BE2C (cell line): ENCODE results near the gene SUGT1.
"Not testable (repeated sequence)": the region's sequence is repeated elsewhere in the genome, so short reads cannot be mapped to it uniquely, and the experiment has no call there.

Experiments
- DNase-seq: peaks from one replicate; pipeline ENCODE4 v3.0.0-alpha.2; 2020
- H3K27me3 ChIP-seq: fragments of 250-450 bp; sonication (Bioruptor Pico); 2 replicates; pipeline ENCODE4 v1.5.1; 2020; ENCODE audit warnings: mild to moderate bottlenecking
- H3K36me3 ChIP-seq: fragments of 250-450 bp; sonication (Bioruptor Pico); 2 replicates; pipeline ENCODE4 v1.5.1; 2020; ENCODE audit warnings: mild to moderate bottlenecking
- H3K4me1 ChIP-seq: fragments of 250-450 bp; sonication (Bioruptor Pico); 2 replicates; pipeline ENCODE4 v1.5.1; 2020
- H3K4me3 ChIP-seq: 2 replicates; pipeline ENCODE4 v1.5.1; 2011; ENCODE audit warnings: low read depth, low read length
- H3K9me3 ChIP-seq: fragments of 250-450 bp; sonication (Bioruptor Pico); 2 replicates; pipeline ENCODE4 v1.5.1; 2020
- TF ChIP-seq, protein P1 (sequence below): IDR thresholded peaks from 2 replicates; pipeline ENCODE4 v1.5.1; 2012; ENCODE audit warnings: mild to moderate bottlenecking, low read depth, low read length

SUGT1 gene

DNA sequence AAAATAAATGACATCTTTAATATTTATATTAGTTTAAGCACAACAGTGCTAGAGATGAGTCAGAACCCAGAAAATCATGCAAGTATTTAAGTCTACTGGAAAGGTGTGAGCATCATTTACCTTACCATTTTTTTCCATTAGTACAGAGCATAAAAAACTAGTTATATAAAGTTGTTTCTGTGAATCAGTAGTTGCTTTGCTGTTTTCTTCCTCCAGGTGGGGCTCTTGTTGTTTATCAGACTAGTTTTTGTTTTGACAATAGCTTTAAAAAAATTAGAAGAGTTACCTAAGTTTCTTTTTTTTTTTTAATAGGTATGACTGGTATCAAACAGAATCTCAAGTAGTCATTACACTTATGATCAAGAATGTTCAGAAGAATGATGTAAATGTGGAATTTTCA is 12.7 kb downstream of the SUGT1 start:
- peak; percentile 27 for DNase-seq
- H3K27me3 ChIP-seq, result no peaks in the 10 kb centered on the region
- TF ChIP-seq, protein P1, sequence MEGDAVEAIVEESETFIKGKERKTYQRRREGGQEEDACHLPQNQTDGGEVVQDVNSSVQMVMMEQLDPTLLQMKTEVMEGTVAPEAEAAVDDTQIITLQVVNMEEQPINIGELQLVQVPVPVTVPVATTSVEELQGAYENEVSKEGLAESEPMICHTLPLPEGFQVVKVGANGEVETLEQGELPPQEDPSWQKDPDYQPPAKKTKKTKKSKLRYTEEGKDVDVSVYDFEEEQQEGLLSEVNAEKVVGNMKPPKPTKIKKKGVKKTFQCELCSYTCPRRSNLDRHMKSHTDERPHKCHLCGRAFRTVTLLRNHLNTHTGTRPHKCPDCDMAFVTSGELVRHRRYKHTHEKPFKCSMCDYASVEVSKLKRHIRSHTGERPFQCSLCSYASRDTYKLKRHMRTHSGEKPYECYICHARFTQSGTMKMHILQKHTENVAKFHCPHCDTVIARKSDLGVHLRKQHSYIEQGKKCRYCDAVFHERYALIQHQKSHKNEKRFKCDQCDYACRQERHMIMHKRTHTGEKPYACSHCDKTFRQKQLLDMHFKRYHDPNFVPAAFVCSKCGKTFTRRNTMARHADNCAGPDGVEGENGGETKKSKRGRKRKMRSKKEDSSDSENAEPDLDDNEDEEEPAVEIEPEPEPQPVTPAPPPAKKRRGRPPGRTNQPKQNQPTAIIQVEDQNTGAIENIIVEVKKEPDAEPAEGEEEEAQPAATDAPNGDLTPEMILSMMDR, result peak; percentile 61
- peaks cover 80% of the 10 kb centered on the region for H3K36me3 ChIP-seq
- no peaks in the 10 kb centered on the region for H3K9me3 ChIP-seq
- no peaks in the 10 kb centered on the region for H3K4me1 ChIP-seq
- H3K4me3 ChIP-seq, result no peak overlapping the region

DNA sequence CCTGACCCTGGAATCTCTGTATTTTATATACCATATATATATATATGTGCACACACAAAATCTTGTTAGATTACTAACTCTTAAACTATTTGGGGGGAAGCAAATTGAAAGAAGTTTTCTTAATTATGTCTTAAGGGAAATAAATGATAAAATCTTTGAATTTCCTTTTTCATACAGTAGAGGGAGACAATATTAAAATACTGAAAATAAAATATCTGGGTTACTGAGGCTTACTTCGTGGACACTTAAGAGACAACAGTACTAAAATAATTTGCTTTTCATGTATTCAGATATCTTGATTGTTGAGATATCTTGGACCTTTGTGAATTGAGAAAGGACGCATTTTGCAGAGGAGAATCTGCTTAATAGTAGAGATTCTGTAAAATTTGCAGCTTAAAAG is 17.0 kb downstream of the SUGT1 start:
- DNase-seq, result no peak
- Histone ChIP-seq H3K4me1 (no peaks in the 10 kb centered on the region; the same call in 1 of the 2 replicates), H3K9me3 (no peaks in the 10 kb centered on the region), H3K4me3 (no peak overlapping the region), H3K27me3 (no peaks in the 10 kb centered on the region), H3K36me3 (peaks cover 54% of the 10 kb centered on the region)
- TF ChIP-seq, protein P1, result no peak; the same call in 1 of the 2 replicates

DNA sequence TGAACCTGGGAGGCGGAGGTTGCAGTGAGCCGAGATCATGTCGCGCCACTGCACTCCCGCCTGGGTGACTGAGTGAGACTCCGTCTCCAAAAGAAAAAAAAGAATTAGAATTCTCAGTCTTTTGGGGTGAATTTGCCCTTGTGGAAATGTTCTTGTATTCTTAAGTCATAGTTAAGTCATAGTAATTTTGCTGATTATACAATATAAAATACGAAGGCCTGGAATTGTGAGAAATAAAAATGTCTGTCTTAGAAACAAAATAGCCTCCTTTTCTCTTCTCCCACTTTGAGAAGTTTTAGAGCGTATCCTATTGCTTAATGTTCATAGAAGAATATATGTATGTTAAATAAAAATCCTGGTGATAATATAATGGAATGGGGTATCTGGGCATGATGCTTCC is 18.1 kb downstream of the SUGT1 start:
- no peak overlapping the region for H3K4me3 ChIP-seq
- H3K9me3 ChIP-seq, result no peaks in the 10 kb centered on the region
- no peaks in the 10 kb centered on the region; the same call in 1 of the 2 replicates for H3K4me1 ChIP-seq
- TF ChIP-seq, protein P1, result no peak
- H3K27me3 ChIP-seq, result no peaks in the 10 kb centered on the region
- peaks cover 51% of the 10 kb centered on the region for H3K36me3 ChIP-seq
- no peak for DNase-seq

DNA sequence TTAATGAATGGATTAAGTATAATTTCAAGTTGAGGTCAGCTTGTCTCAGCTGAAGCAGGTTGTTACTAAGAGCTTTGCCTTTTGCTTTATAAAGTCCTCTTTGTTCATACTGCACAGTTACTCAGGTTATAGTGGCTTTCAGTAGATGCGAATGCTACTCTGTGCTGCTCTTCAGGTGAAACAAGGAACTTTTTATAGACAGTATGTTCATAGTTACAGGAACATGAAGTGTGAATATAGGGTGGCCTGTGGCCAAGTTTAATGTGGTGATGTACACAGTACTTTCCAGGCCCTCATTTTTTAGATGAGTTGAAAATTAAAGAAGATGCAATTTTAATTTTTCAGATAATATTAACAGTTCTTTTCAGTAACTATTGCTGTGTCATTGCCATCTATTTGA is 20.8 kb downstream of the SUGT1 start:
- TF ChIP-seq, protein P1, result no peak
- no peaks in the 10 kb centered on the region for H3K9me3 ChIP-seq
- no peak overlapping the region for H3K4me3 ChIP-seq
- DNase-seq, result no peak
- peaks cover 27% of the 10 kb centered on the region for H3K36me3 ChIP-seq
- H3K4me1 ChIP-seq, result no peaks in the 10 kb centered on the region; the same call in 1 of the 2 replicates
- no peaks in the 10 kb centered on the region for H3K27me3 ChIP-seq

DNA sequence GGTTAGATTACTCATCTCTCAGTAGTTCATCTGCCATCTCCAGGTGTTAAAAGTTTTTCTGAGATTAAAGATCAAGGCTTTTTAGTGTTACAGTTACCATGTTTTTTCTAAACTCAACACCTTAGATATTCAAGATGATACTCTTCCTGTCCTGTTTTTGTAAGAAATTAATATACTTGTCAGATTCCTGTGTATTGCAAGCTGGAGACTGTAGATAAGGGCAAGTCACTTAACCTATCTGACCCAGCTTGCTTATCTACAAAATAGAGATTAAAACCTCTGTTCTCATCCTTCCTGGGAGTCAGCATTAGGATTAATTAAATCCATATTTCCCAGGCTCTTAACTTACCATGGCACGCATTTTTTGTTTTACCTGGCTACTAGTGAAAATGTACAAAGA is 25.2 kb downstream of the SUGT1 start:
- TF ChIP-seq, protein P1, result no peak
- Histone ChIP-seq H3K36me3 (peaks cover 31% of the 10 kb centered on the region), H3K4me3 (no peak overlapping the region), H3K27me3 (no peaks in the 10 kb centered on the region), H3K9me3 (no peaks in the 10 kb centered on the region), H3K4me1 (no peaks in the 10 kb centered on the region; the same call in 1 of the 2 replicates)
- no peak for DNase-seq

DNA sequence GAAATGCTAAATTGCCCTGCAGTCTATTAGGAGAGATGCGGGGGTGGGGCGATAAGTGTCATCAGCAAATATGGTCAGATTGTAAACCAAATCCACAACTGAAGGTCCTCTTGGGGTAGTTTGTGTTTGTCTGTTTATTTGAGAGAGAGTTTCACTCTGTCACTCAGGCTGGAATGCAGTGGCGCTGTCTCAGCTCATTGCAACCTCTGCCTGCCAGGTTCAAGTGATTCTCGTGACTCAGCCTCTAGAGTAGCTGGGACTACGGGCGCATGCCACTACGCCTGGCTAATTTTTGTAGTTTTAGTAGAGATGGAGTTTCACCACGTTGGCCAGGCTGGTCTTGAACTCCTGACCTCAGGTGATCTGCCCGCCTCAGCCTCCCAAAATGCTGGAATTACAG is 33.2 kb downstream of the SUGT1 start:
- not testable (repeated sequence) for DNase-seq, H3K9me3 ChIP-seq, H3K4me3 ChIP-seq, H3K4me1 ChIP-seq, H3K27me3 ChIP-seq
- H3K36me3 ChIP-seq, result peaks cover 30% of the 10 kb centered on the region

DNA sequence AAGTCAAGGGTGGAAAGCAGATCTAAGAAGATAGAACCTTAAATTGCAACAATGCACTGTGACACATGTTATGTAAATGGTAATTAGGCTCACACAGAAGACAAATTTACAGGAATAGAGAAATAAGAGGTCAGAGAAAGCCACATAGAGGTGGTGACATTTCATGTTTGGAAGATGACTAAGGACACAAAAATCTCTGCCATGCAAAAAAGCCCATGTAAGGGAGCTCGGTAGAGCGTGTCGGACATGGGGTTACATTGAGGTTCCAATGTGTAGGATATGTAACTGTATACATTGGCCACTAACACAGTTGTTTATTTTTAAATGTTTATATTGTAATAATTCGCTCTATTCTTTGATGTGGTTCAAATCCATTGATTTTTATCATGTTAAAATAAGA is 33.7 kb downstream of the SUGT1 start:
- TF ChIP-seq, protein P1, result no peak
- H3K9me3 ChIP-seq, result no peaks in the 10 kb centered on the region
- no peak overlapping the region for H3K4me3 ChIP-seq
- no peaks in the 10 kb centered on the region for H3K4me1 ChIP-seq
- no peaks in the 10 kb centered on the region for H3K27me3 ChIP-seq
- peaks cover 24% of the 10 kb centered on the region for H3K36me3 ChIP-seq
- no peak for DNase-seq
